ENCODE measurements around the gene ADAMTS10.
"Not testable (repeated sequence)": the region's sequence is repeated elsewhere in the genome, so short reads cannot be mapped to it uniquely, and the experiment has no call there.

ADAMTS10 gene

GRCh38 chr19:8589177-8589714 is 21.3 kb downstream of the ADAMTS10 start:
- Histone ChIP-seq H3K36me3 (ENCODE audit: control insufficient read depth in 1 of 2, insufficient read depth in 2 of 2, low read length in 2 of 2) (peaks cover 0 to 14% of the 10 kb centered on the region in 2 donors), H3K27ac (ENCODE audit: low read length) (no peak overlapping the region), H3K4me1 (ENCODE audit: control insufficient read depth in 1 of 2, insufficient read depth in 2 of 2, low read length in 2 of 2) (peaks cover 0 to 12% of the 10 kb centered on the region in 2 donors), H3K27me3 (ENCODE audit: low read depth, low read length) (no peaks in the 10 kb centered on the region), H3K9me3 (ENCODE audit: control insufficient read depth in 1 of 2, low read length in 2 of 2) (peaks cover 0 to 6% of the 10 kb centered on the region in 2 donors), H3K4me3 (ENCODE audit: low read depth in 1 of 2, low read length in 2 of 2) (no peak overlapping the region)

GRCh38 chr19:8585894-8586750 is 24.4 kb downstream of the ADAMTS10 start:
- H3K27me3 ChIP-seq (ENCODE audit: low read depth, low read length), result no peaks in the 10 kb centered on the region
- H3K4me1 ChIP-seq (ENCODE audit: control insufficient read depth in 1 of 2, insufficient read depth in 2 of 2, low read length in 2 of 2), result no peaks in the 10 kb centered on the region
- H3K36me3 ChIP-seq (ENCODE audit: control insufficient read depth in 1 of 2, insufficient read depth in 2 of 2, low read length in 2 of 2), result peaks cover 0 to 14% of the 10 kb centered on the region in 2 donors
- no peak overlapping the region for H3K27ac ChIP-seq (ENCODE audit: low read length)
- H3K9me3 ChIP-seq (ENCODE audit: control insufficient read depth in 1 of 2, low read length in 2 of 2), result no peaks in the 10 kb centered on the region
- H3K4me3 ChIP-seq (ENCODE audit: low read depth in 1 of 2, low read length in 2 of 2), result no peak overlapping the region

- Histone ChIP-seq H3K27me3 (ENCODE audit: low read depth, low read length) (no peaks in the 10 kb centered on the region), H3K4me1 (ENCODE audit: control insufficient read depth in 1 of 2, insufficient read depth in 2 of 2, low read length in 2 of 2) (peaks cover 0 to 4% of the 10 kb centered on the region in 2 donors), H3K36me3 (ENCODE audit: control insufficient read depth in 1 of 2, insufficient read depth in 2 of 2, low read length in 2 of 2) (peaks cover 0 to 14% of the 10 kb centered on the region in 2 donors), H3K4me3 (ENCODE audit: low read depth in 1 of 2, low read length in 2 of 2) (no peak overlapping the region), H3K9me3 (ENCODE audit: control insufficient read depth in 1 of 2, low read length in 2 of 2) (no peaks in the 10 kb centered on the region), H3K27ac (ENCODE audit: low read length) (no peak overlapping the region)
Observed at GRCh38 chr19:8584965-8585893, 25.3 kb downstream of the ADAMTS10 start.

- Histone ChIP-seq H3K27ac (ENCODE audit: low read length) (no peak overlapping the region), H3K4me1 (ENCODE audit: control insufficient read depth in 1 of 2, insufficient read depth in 2 of 2, low read length in 2 of 2) (peaks cover 0 to 13% of the 10 kb centered on the region in 2 donors), H3K36me3 (ENCODE audit: control insufficient read depth in 1 of 2, insufficient read depth in 2 of 2, low read length in 2 of 2) (peaks cover 0 to 7% of the 10 kb centered on the region in 2 donors), H3K9me3 (ENCODE audit: control insufficient read depth in 1 of 2, low read length in 2 of 2) (no peaks in the 10 kb centered on the region), H3K27me3 (ENCODE audit: low read depth, low read length) (no peaks in the 10 kb centered on the region), H3K4me3 (ENCODE audit: low read depth in 1 of 2, low read length in 2 of 2) (no peak overlapping the region)
Observed at GRCh38 chr19:8580710-8581281, 29.7 kb downstream of the ADAMTS10 start.

- Histone ChIP-seq H3K36me3 (ENCODE audit: control insufficient read depth in 1 of 2, insufficient read depth in 2 of 2, low read length in 2 of 2) (no peaks in the 10 kb centered on the region), H3K4me3 (ENCODE audit: low read depth in 1 of 2, low read length in 2 of 2) (no peak overlapping the region), H3K9me3 (ENCODE audit: control insufficient read depth in 1 of 2, low read length in 2 of 2) (no peaks in the 10 kb centered on the region), H3K4me1 (ENCODE audit: control insufficient read depth in 1 of 2, insufficient read depth in 2 of 2, low read length in 2 of 2) (peaks cover 0 to 13% of the 10 kb centered on the region in 2 donors), H3K27me3 (ENCODE audit: low read depth, low read length) (no peaks in the 10 kb centered on the region), H3K27ac (ENCODE audit: low read length) (no peak overlapping the region)
Observed at GRCh38 chr19:8578642-8579265, 31.8 kb downstream of the ADAMTS10 start.

- H3K27ac ChIP-seq (ENCODE audit: low read length), result no peak overlapping the region
- no peak overlapping the region for H3K4me3 ChIP-seq (ENCODE audit: low read depth in 1 of 2, low read length in 2 of 2)
- H3K4me1 ChIP-seq (ENCODE audit: control insufficient read depth in 1 of 2, insufficient read depth in 2 of 2, low read length in 2 of 2), result peaks cover 0 to 13% of the 10 kb centered on the region in 2 donors
- H3K9me3 ChIP-seq (ENCODE audit: control insufficient read depth in 1 of 2, low read length in 2 of 2), result no peaks in the 10 kb centered on the region
- H3K36me3 ChIP-seq (ENCODE audit: control insufficient read depth in 1 of 2, insufficient read depth in 2 of 2, low read length in 2 of 2), result no peaks in the 10 kb centered on the region
- no peaks in the 10 kb centered on the region for H3K27me3 ChIP-seq (ENCODE audit: low read depth, low read length)
Observed at GRCh38 chr19:8577741-8578140, 32.8 kb downstream of the ADAMTS10 start.

- Histone ChIP-seq H3K36me3 (ENCODE audit: control insufficient read depth in 1 of 2, insufficient read depth in 2 of 2, low read length in 2 of 2) (no peaks in the 10 kb centered on the region), H3K27ac (ENCODE audit: low read length) (peak within 1 kb of the TSS; percentile 25), H3K4me3 (ENCODE audit: low read depth in 1 of 2, low read length in 2 of 2) (peak within 1 kb of the TSS; percentile 42 to 60), H3K27me3 (ENCODE audit: low read depth, low read length) (no peaks in the 10 kb centered on the region), H3K9me3 (ENCODE audit: control insufficient read depth in 1 of 2, low read length in 2 of 2) (no peaks in the 10 kb centered on the region), H3K4me1 (ENCODE audit: control insufficient read depth in 1 of 2, insufficient read depth in 2 of 2, low read length in 2 of 2) (peaks cover 0 to 13% of the 10 kb centered on the region in 2 donors)
Observed at GRCh38 chr19:8577247-8577646, 33.3 kb downstream of the ADAMTS10 start, which contains the start of gene MYO1F. TSS of gene MYO1F (minus strand) at chr19:8577442. CDS start at chr19:8577309, 133 bp downstream.

GRCh38 chr19:8576273-8576993 is 34.1 kb downstream of the ADAMTS10 start:
- Histone ChIP-seq H3K9me3 (ENCODE audit: control insufficient read depth in 1 of 2, low read length in 2 of 2) (no peaks in the 10 kb centered on the region), H3K27me3 (ENCODE audit: low read depth, low read length) (no peaks in the 10 kb centered on the region), H3K4me1 (ENCODE audit: control insufficient read depth in 1 of 2, insufficient read depth in 2 of 2, low read length in 2 of 2) (peaks cover 0 to 13% of the 10 kb centered on the region in 2 donors), H3K4me3 (ENCODE audit: low read depth in 1 of 2, low read length in 2 of 2) (peak overlapping the region; percentile 42 to 60), H3K36me3 (ENCODE audit: control insufficient read depth in 1 of 2, insufficient read depth in 2 of 2, low read length in 2 of 2) (no peaks in the 10 kb centered on the region), H3K27ac (ENCODE audit: low read length) (peak overlapping the region; percentile 25)

- Histone ChIP-seq H3K4me1 (ENCODE audit: control insufficient read depth in 1 of 2, insufficient read depth in 2 of 2, low read length in 2 of 2) (peaks cover 0 to 9% of the 10 kb centered on the region in 2 donors), H3K36me3 (ENCODE audit: control insufficient read depth in 1 of 2, insufficient read depth in 2 of 2, low read length in 2 of 2) (no peaks in the 10 kb centered on the region), H3K27me3 (ENCODE audit: low read depth, low read length) (no peaks in the 10 kb centered on the region), H3K9me3 (ENCODE audit: control insufficient read depth in 1 of 2, low read length in 2 of 2) (no peaks in the 10 kb centered on the region), H3K4me3 (ENCODE audit: low read depth in 1 of 2, low read length in 2 of 2) (peak overlapping the region; percentile 42 to 45), H3K27ac (ENCODE audit: low read length) (no peak overlapping the region)
Observed at GRCh38 chr19:8575467-8575997, 35.0 kb downstream of the ADAMTS10 start.

- not testable (repeated sequence) for H3K9me3 ChIP-seq (ENCODE audit: control insufficient read depth in 1 of 2, low read length in 2 of 2); H3K36me3 ChIP-seq (ENCODE audit: control insufficient read depth in 1 of 2, insufficient read depth in 2 of 2, low read length in 2 of 2); H3K27me3 ChIP-seq (ENCODE audit: low read depth, low read length); H3K4me3 ChIP-seq (ENCODE audit: low read depth in 1 of 2, low read length in 2 of 2); H3K27ac ChIP-seq (ENCODE audit: low read length); H3K4me1 ChIP-seq (ENCODE audit: control insufficient read depth in 1 of 2, insufficient read depth in 2 of 2, low read length in 2 of 2)
Observed at GRCh38 chr19:8574619-8574922, 35.9 kb downstream of the ADAMTS10 start.

All from muscle layer of duodenum (tissue), 2 donors.